HepG2 (cell line): ENCODE results near the gene RDH11. TPM values are rescaled to one million over a fixed set of nuclear protein-coding genes. Genes with fewer than 3 reads are reported as not detected.
A peak's percentile ranks its signal among the peaks of the same experiment; 100 is the strongest.

Source experiments
- AKNA ChIP-seq: sonication (generic); formaldehyde crosslinking; IDR thresholded peaks from 2 replicates; pipeline ENCODE4 v1.4.0; 2020; ENCODE audit warnings: missing genetic modification reagents, borderline replicate concordance
- HINFP ChIP-seq: sonication (generic); formaldehyde crosslinking; IDR thresholded peaks from 2 replicates; pipeline ENCODE4 v1.4.0; 2020; ENCODE audit warnings: low read depth, mild to moderate bottlenecking, missing genetic modification reagents
- MED13 ChIP-seq: sonication (generic); formaldehyde crosslinking; IDR thresholded peaks from 2 replicates; pipeline ENCODE4 v1.5.0; 2020; ENCODE audit warnings: missing genetic modification reagents
- POLR2G ChIP-seq: fragments of 200-400 bp; formaldehyde crosslinking; IDR thresholded peaks from 2 replicates; pipeline ENCODE4 v1.6.1; 2018; ENCODE audit warnings: mild to moderate bottlenecking, low read depth, low read length, moderate library complexity
- RBFOX2 ChIP-seq: fragments of 200-400 bp; formaldehyde crosslinking; IDR thresholded peaks from 2 replicates; pipeline ENCODE4 v1.6.1; 2017; ENCODE audit warnings: low read depth, mild to moderate bottlenecking, low read length
- SPEN ChIP-seq: sonication (generic); formaldehyde crosslinking; IDR thresholded peaks from 2 replicates; pipeline ENCODE4 v1.5.1; 2020; ENCODE audit warnings: low read depth, mild to moderate bottlenecking, missing genetic modification reagents
- ZNF282 ChIP-seq: fragments of 450-650 bp; IDR thresholded peaks from 2 replicates; pipeline ENCODE4 v1.6.1; 2018; ENCODE audit not compliant: partially characterized antibody
- ZNF574 ChIP-seq: sonication (generic); formaldehyde crosslinking; IDR thresholded peaks from 2 replicates; pipeline ENCODE4 v1.4.0; 2020; ENCODE audit warnings: missing genetic modification reagents
- ZNF777 ChIP-seq: sonication (generic); formaldehyde crosslinking; IDR thresholded peaks from 2 replicates; pipeline ENCODE4 v1.4.0; 2020; ENCODE audit warnings: missing genetic modification reagents
- polyA plus RNA-seq, 8 experiments: library from polyadenylated mRNA; depleted of rRNA in 3 of 8; stranded (reverse) in 7 of 8; unstranded in 1 of 8; fragments of >200 nt; fragmentation: Illumina TruSeq in 4 of 8; extraction: Trizol in 4 of 8; gene quantifications; 2 replicates each; pipeline versions ENCODE4 v1.2.1 to v1.2.3, GENCODE V29; 2011 to 2016; ENCODE audit warnings: low read depth in 4 of 8, missing spikeins in 1 of 8, mixed read lengths in 1 of 8; ENCODE audit not compliant: insufficient read depth in 1 of 8
- total RNA-seq, 5 experiments: library from RNA; depleted of rRNA; stranded (reverse); fragments of >200 nt; fragmentation: Illumina TruSeq; extraction: Trizol; gene quantifications; 2 replicates each; pipeline ENCODE4 v1.2.3, GENCODE V29; 2016; ENCODE audit warnings: low read depth in 1 of 5
- TF ChIP-seq, protein P1 (sequence below): sonication (generic); formaldehyde crosslinking; IDR thresholded peaks from 2 replicates; pipeline ENCODE4 v1.4.0; 2020; ENCODE audit warnings: missing genetic modification reagents, borderline replicate concordance
- TF ChIP-seq, protein P2 (sequence below): IDR thresholded peaks from 2 replicates; pipeline ENCODE4 v1.6.1; 2016; ENCODE audit warnings: missing compliant biosample characterization, missing genetic modification reagents, borderline replicate concordance
- TF ChIP-seq, protein P3 (sequence below): fragments of 450-650 bp; IDR thresholded peaks from 2 replicates; pipeline ENCODE4 v1.6.1; 2016

Gene RDH11
- total and polyA plus RNA-seq, 2 of the 13 experiments (the other 11 are each of a cell fraction or from before 2014, with no cell fraction given), result 106 to 131 TPM

DNA sequence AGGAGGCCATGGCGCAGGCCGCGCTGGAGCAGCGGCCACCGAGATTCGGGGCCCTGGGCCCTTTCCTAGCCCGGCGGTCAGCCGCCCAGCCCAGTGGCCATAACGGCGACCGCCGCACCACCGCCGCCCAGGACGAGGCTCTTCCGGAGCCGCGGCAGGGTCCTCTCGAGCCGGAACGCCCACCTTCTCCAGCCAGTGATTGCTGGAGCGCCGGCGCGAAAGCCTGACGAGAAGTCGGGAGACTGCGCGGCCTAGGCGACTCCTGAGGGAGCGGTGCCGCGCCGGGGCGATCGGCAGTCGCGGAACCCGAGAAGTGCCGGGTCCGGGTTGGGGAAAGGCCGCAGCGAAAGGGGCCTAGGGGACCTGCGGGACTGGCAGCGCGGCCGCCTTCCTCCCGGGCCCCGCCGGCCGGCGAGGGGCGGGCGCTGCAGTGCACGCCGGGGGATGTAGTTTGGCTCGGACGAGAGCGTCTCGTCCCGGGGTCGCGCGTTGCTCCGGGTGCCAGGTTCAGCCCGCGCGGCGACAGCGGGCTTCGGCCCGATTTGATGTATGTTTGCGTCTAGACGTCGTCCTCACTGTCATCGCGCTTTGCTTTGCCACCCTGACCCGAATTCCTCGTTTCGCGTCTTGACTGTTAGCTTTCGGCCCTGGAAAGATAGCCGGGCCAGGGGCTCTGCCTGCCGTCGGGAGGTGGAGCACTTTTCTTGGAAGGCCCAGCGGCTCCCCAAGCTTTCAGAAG lies 20.9 kb downstream of the RDH11 start, which contains the start of gene VTI1B (continued):
- peak; percentile 50; the same call in 1 of the 2 replicates for TF ChIP-seq HINFP (CRISPR knock-in tag)
- peak; percentile 78 for TF ChIP-seq POLR2G
- peak; percentile 82 for TF ChIP-seq ZNF574 (CRISPR knock-in tag)
- no peak for TF ChIP-seq ZNF282
- TF ChIP-seq, protein P1, sequence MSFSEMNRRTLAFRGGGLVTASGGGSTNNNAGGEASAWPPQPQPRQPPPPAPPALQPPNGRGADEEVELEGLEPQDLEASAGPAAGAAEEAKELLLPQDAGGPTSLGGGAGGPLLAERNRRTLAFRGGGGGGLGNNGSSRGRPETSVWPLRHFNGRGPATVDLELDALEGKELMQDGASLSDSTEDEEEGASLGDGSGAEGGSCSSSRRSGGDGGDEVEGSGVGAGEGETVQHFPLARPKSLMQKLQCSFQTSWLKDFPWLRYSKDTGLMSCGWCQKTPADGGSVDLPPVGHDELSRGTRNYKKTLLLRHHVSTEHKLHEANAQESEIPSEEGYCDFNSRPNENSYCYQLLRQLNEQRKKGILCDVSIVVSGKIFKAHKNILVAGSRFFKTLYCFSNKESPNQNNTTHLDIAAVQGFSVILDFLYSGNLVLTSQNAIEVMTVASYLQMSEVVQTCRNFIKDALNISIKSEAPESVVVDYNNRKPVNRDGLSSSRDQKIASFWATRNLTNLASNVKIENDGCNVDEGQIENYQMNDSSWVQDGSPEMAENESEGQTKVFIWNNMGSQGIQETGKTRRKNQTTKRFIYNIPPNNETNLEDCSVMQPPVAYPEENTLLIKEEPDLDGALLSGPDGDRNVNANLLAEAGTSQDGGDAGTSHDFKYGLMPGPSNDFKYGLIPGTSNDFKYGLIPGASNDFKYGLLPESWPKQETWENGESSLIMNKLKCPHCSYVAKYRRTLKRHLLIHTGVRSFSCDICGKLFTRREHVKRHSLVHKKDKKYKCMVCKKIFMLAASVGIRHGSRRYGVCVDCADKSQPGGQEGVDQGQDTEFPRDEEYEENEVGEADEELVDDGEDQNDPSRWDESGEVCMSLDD, result no peak
- peak; percentile 52; the same call in 1 of the 2 replicates for TF ChIP-seq MED13 (CRISPR knock-in tag)
- TF ChIP-seq SPEN, result peak; percentile 75
- TF ChIP-seq, protein P2, sequence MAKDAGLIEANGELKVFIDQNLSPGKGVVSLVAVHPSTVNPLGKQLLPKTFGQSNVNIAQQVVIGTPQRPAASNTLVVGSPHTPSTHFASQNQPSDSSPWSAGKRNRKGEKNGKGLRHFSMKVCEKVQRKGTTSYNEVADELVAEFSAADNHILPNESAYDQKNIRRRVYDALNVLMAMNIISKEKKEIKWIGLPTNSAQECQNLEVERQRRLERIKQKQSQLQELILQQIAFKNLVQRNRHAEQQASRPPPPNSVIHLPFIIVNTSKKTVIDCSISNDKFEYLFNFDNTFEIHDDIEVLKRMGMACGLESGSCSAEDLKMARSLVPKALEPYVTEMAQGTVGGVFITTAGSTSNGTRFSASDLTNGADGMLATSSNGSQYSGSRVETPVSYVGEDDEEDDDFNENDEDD, result peak; percentile 33; the same call in 1 of the 2 replicates
- peak; percentile 81 for TF ChIP-seq ZNF777
- peak; percentile 95 for TF ChIP-seq RBFOX2
- TF ChIP-seq AKNA (CRISPR knock-in tag), result no peak
- TF ChIP-seq, protein P3, sequence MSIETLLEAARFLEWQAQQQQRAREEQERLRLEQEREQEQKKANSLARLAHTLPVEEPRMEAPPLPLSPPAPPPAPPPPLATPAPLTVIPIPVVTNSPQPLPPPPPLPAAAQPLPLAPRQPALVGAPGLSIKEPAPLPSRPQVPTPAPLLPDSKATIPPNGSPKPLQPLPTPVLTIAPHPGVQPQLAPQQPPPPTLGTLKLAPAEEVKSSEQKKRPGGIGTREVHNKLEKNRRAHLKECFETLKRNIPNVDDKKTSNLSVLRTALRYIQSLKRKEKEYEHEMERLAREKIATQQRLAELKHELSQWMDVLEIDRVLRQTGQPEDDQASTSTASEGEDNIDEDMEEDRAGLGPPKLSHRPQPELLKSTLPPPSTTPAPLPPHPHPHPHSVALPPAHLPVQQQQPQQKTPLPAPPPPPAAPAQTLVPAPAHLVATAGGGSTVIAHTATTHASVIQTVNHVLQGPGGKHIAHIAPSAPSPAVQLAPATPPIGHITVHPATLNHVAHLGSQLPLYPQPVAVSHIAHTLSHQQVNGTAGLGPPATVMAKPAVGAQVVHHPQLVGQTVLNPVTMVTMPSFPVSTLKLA, result no peak
